ENCODE data around the gene TIMP1.

Gene TIMP1

DNA sequence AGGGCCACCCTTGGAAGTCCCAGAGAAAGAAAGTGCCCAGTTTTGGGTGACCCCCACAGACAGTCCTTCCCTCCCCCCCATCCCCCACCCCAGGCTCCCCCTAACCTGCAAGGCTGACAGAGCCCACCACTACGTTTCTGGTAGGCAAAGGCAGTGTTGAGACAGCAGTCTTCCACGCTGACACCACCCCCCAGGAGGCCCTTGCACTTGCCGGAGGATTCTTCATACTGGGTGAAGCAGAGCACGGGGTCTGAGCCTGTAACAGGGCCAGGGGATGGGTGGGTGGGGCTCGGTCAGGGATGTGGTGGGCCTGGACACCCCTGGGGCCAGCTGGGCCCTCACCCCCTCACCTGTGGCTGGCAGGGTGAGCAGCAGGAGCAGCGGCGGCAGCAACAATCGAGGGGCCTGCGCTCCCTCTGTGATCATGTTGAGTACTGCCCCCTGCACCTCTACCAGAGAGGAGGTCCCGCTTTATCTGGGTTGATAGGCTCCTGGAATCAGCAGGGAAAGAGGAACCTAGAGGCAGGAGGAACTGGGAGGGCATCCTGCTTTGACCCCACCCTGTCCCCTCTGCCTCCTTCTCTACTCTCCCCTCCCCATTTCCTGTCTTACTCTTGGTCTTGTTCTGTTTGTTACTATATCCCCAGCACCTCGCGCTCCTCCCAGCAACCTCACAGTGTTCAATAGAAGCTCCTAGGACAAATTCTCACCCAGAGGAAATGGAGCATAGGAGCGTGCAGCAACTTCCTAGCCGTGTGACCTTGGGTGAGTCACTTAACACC lies 47.4 kb downstream of the TIMP1 start, which contains the start of gene CFP:
Gene CFP, minus strand, starts transcription at position 512 of the 782 bp plus-strand sequence. Its CDS starts 86 bp downstream, at position 426.
- DNase-seq (ENCODE audit: low read depth): no peak
- no peak within 1 kb of the TSS for H3K4me3 ChIP-seq (ENCODE audit: low read depth, low read length)

DNA sequence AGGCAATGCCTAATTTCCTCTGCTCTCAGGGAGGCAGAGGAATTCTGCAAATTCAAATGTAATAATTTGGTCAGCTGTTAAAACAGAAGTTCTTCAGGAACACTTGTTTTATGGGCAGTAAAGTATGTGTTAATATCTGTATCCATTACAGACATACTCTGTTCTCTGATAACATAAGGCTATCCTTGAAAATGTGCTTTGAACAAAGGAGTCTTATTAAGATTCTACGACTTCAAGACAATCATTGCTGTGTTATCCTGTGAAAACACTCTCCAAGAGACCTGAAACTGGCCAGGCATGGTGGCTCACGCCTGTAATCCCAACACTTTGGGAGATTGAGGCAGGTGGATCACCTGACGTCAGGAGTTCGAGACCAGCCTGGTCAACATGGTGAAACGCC lies 49.4 kb downstream of the TIMP1 start:
- DNase-seq (ENCODE audit: low read depth): no peak
- H3K4me3 ChIP-seq (ENCODE audit: low read depth, low read length): no peak overlapping the region

DNA sequence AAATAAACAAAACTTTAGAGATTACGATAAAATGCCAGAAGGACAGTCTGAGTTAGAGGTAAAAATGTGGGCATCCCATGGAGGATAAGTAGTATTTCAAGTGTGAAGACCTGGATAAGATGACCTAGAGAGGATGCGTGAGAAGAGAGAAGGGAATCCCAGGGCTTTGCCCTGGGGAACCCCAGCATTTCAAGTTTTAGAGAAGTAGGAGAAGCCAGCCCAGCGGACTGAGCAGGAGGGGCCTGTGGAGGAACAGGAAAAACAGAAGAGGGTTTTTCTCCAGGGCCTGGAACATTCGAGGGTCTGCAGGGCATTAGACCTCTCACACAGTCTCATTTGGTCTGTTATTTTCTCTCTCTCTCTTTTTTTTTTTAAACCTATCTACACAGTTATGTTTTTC lies 50.4 kb downstream of the TIMP1 start:
- H3K4me3 ChIP-seq (ENCODE audit: low read depth, low read length): no peak overlapping the region
- no peak for DNase-seq (ENCODE audit: low read depth)

DNA sequence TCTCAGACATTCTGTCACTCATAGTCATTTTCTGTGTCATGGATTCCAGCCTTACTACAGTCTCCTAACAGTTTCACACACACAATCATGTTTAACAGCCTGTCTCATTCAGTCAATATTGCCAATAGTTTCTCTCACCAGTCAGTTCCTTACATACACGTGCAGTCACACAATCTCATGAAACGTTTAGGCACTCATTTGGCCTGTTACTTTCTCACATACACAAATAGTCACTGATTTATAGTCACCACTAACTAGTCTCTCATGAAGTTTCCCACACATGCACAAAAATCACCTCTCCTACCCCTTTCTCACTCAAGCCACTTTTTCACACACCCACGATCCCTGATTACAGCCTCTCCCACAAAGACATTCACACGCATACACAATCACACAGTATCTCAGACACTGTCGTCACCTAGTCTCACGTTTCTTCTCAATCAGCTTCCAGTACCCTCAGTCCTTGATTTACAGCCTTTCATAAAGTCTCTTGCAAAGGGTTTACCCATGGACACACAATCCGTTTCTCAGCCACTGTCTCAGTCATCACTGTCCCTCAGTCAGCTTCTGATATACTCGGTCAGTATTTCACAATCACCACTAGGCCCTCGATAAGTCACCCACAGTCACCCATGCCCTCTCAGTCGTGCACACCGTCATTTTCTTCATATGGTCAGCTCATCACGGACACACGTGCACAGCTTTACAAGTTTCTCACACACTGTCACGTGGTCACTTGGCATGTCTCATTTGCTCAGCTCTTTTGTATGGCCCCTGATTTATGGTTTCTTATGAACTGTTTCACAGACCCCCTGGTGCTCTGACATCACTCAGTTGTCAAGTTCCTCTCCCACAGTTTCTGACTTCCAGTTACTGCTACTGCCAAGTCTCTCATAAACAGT lies 51.7 kb downstream of the TIMP1 start:
- no peak overlapping the region for H3K4me3 ChIP-seq (ENCODE audit: low read depth, low read length)
- DNase-seq (ENCODE audit: low read depth): no peak

DNA sequence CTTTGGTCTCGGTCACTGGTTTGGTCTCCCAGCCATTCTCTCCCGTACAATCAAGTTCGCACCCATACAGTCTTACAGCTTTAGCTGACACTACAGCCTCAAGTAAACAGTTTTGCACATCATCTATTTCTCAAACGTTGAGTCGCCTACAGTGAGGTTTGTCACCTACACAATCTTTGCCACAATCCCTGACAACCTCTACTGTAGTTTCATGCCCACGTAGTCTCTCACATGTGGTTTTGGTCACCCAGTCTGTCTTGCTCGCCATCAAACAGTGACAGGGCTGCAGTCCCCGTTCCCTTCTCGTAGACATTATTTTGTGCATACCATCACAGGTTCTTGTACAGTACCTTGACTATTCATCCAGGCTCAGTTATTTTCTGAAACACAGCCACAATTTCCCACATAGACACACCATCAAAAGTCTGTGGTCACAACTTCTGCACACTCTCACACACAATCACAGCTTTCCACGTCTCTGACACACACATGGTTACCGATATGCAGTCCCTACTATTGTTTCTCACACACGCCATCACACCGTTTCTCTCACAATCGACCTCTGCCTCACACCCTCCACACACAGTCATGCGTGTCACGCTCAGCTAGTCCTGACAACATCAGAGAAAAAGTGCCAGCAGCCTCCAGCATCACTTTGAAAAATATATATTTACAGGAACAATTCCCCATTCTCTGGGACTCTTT lies 52.8 kb downstream of the TIMP1 start:
- no peak overlapping the region for H3K4me3 ChIP-seq (ENCODE audit: low read depth, low read length)
- no peak for DNase-seq (ENCODE audit: low read depth)
